Neural cell (in vitro differentiated cells): ENCODE data around the gene NES.

ENCODE experiments used
- EP300 ChIP-seq: fragments of 450-650 bp; conservative IDR thresholded peaks from 2 replicates; pipeline ENCODE4 v1.6.1; 2014; ENCODE audit warnings: antibody characterized with exemption, mild to moderate bottlenecking, moderate library complexity; ENCODE audit not compliant: poor library complexity, severe bottlenecking
- EZH2 ChIP-seq: fragments of 200-600, 300-800 bp; shearing (Covaris generic), sonication (generic); IDR thresholded peaks from 2 replicates; pipeline ENCODE4 v1.6.1; 2014; ENCODE audit warnings: antibody characterized with exemption, low read length, borderline replicate concordance, mild to moderate bottlenecking; ENCODE audit not compliant: insufficient read depth, poor library complexity, severe bottlenecking
- MXI1 ChIP-seq: fragments of 450-650 bp; conservative IDR thresholded peaks from 2 replicates; pipeline ENCODE4 v1.6.1; 2014; ENCODE audit warnings: antibody characterized with exemption, mild to moderate bottlenecking; ENCODE audit not compliant: poor library complexity, severe bottlenecking
- POLR2AphosphoS5 ChIP-seq: IDR thresholded peaks from 2 replicates; pipeline ENCODE4 v1.6.1; 2012
- RAD21 ChIP-seq: fragments of 450-650 bp; conservative IDR thresholded peaks from 2 replicates; pipeline ENCODE4 v1.6.1; 2014; ENCODE audit warnings: antibody characterized with exemption, mild to moderate bottlenecking, moderate library complexity
- TAF1 ChIP-seq: IDR thresholded peaks from 2 replicates; pipeline ENCODE4 v1.6.1; 2012; ENCODE audit warnings: low read depth
- TF ChIP-seq, protein P1 (sequence below): fragments of 450-650 bp; IDR thresholded peaks from 2 replicates; pipeline ENCODE4 v1.5.1; 2014; ENCODE audit warnings: antibody characterized with exemption, mild to moderate bottlenecking, moderate library complexity; ENCODE audit not compliant: poor library complexity, severe bottlenecking
- TF ChIP-seq, protein P2 (sequence below): IDR thresholded peaks from 2 replicates; pipeline ENCODE4 v1.6.1; 2012; ENCODE audit warnings: borderline replicate concordance

DNA sequence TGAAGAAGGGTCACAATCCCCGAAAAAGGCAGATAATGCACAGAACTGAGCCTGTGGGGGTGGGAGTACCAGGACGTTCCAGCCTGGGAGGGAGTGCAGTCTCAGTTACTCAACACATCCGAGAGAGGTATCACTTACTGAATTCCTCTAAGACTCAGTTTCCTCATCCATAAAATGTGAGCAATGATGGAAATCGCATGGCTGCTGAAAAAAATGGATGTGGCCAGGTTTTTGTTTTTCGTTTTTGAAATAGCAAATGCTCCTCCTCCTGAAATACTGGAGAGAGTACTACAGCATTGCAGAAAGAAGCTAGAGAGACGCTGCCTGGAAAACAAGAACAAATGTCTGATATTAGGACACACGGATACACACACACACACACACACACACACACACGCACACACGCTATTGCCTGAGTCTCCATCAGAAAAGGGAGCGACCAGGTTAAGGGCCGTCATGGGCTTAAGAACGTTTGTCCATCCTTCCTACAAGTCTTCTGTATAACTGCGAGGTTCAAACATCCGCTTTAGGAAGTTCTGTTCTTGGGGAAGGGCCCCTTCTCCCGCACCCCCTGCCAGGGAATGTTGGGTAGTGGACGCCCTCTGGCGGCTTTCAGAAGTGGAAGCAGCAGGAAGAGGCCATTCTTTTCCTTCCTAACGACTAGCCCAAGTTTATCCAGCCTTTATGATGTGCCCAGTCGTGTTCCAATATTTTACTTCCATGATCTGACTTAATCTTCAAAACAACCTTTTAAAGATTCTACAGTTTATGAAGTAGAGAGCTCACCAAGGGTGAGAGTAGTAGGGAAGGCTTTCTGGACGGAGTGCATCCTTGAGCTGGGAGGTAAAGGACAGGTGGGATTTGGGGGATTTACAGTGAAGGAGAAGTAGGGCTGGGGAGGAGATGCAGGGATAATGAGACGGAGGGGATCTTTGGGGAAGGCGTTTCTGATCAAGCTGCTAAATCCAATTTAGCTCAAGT, 699 bp upstream of the NES start:
- TF ChIP-seq, protein P1, sequence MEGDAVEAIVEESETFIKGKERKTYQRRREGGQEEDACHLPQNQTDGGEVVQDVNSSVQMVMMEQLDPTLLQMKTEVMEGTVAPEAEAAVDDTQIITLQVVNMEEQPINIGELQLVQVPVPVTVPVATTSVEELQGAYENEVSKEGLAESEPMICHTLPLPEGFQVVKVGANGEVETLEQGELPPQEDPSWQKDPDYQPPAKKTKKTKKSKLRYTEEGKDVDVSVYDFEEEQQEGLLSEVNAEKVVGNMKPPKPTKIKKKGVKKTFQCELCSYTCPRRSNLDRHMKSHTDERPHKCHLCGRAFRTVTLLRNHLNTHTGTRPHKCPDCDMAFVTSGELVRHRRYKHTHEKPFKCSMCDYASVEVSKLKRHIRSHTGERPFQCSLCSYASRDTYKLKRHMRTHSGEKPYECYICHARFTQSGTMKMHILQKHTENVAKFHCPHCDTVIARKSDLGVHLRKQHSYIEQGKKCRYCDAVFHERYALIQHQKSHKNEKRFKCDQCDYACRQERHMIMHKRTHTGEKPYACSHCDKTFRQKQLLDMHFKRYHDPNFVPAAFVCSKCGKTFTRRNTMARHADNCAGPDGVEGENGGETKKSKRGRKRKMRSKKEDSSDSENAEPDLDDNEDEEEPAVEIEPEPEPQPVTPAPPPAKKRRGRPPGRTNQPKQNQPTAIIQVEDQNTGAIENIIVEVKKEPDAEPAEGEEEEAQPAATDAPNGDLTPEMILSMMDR = peak; percentile 83
- TF ChIP-seq EZH2 (no peak), MXI1 (no peak), RAD21 (peak; percentile 73), EP300 (no peak), POLR2AphosphoS5 (no peak), TAF1 (no peak)
- TF ChIP-seq, protein P2, sequence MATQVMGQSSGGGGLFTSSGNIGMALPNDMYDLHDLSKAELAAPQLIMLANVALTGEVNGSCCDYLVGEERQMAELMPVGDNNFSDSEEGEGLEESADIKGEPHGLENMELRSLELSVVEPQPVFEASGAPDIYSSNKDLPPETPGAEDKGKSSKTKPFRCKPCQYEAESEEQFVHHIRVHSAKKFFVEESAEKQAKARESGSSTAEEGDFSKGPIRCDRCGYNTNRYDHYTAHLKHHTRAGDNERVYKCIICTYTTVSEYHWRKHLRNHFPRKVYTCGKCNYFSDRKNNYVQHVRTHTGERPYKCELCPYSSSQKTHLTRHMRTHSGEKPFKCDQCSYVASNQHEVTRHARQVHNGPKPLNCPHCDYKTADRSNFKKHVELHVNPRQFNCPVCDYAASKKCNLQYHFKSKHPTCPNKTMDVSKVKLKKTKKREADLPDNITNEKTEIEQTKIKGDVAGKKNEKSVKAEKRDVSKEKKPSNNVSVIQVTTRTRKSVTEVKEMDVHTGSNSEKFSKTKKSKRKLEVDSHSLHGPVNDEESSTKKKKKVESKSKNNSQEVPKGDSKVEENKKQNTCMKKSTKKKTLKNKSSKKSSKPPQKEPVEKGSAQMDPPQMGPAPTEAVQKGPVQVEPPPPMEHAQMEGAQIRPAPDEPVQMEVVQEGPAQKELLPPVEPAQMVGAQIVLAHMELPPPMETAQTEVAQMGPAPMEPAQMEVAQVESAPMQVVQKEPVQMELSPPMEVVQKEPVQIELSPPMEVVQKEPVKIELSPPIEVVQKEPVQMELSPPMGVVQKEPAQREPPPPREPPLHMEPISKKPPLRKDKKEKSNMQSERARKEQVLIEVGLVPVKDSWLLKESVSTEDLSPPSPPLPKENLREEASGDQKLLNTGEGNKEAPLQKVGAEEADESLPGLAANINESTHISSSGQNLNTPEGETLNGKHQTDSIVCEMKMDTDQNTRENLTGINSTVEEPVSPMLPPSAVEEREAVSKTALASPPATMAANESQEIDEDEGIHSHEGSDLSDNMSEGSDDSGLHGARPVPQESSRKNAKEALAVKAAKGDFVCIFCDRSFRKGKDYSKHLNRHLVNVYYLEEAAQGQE = no peak
